ENCODE data around the gene TTC23L. TPM values are rescaled to one million over a fixed set of nuclear protein-coding genes. Genes with fewer than 3 reads are reported as not detected.

TTC23L gene
- total RNA-seq, 2 donors from 2014 or later, result 0.35 TPM; not detected in 1

DNA sequence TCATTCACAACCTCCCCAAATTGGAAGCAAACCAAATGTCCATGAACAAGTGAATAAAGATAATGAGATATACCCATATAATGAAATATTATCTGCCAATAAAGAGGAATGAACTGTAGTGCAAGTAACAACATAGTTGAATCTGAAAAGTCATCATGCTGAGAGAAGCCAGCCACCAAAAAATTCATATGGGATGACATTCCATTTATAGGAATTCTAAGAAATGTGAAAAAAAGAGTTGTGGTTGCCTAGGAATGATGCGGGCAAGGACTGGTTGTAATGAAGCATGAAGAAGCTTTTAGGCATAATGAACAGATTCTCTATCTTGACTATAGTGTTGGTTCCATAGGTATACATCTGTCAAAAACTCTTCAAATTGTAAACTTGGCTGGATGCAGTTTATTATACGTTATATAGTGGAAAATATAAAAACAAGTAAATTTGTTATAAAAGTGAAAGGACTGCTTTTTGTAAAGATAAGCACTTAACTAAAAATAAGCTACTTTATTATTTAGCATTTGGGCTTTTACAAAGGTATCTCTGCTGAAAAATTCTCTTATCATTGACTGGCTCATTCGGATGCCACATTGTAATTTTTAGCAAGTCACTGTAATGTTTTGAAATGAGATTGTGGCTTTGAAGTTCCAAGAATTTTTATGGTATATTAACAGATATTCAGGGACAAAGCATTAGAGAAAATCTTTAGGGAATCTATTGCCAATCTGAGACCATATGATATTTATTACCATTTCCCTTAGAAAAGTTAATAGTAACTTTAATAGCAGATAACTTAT lies 21.2 kb upstream of the TTC23L start:
- no peak for DNase-seq
- Histone ChIP-seq H3K9ac (ENCODE audit: low read depth in 2 of 2, low read length in 2 of 2) (no peak overlapping the region), H3K4me3 (no peak overlapping the region), H3K36me3 (no peaks in the 10 kb centered on the region), H3K4me1 (no peaks in the 10 kb centered on the region), H3K9me3 (no peaks in the 10 kb centered on the region), H3K27ac (no peak overlapping the region), H3K27me3 (no peaks in the 10 kb centered on the region)
- TF ChIP-seq, protein P1, sequence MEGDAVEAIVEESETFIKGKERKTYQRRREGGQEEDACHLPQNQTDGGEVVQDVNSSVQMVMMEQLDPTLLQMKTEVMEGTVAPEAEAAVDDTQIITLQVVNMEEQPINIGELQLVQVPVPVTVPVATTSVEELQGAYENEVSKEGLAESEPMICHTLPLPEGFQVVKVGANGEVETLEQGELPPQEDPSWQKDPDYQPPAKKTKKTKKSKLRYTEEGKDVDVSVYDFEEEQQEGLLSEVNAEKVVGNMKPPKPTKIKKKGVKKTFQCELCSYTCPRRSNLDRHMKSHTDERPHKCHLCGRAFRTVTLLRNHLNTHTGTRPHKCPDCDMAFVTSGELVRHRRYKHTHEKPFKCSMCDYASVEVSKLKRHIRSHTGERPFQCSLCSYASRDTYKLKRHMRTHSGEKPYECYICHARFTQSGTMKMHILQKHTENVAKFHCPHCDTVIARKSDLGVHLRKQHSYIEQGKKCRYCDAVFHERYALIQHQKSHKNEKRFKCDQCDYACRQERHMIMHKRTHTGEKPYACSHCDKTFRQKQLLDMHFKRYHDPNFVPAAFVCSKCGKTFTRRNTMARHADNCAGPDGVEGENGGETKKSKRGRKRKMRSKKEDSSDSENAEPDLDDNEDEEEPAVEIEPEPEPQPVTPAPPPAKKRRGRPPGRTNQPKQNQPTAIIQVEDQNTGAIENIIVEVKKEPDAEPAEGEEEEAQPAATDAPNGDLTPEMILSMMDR (IDR thresholded peaks at IDR 0.05), result no peak
- intact Hi-C loops (cut with DNase I), result no loop called here

DNA sequence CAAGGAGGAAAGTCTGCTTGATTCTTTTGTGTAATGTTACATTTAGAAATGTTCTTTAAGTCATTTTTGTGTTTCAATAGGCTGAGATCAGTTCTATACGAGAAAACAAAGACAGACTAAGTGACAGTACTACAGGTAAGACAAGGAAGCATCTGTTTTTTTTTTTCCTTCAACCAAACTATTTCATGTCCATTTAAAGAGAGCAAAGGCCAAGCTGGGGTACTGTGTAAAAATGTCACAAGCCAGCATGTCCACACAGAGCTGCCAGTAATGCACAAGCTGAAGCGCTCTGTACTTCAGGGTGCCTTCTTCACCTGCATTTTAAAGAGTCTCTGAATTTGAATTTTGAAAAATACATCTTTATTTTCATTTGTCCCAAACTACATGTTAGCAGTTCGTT lies 20.2 kb upstream of the TTC23L start:
- H3K27ac ChIP-seq, result no peak overlapping the region
- DNase-seq, result no peak
- no peaks in the 10 kb centered on the region for H3K36me3 ChIP-seq
- no peaks in the 10 kb centered on the region for H3K27me3 ChIP-seq
- no peaks in the 10 kb centered on the region for H3K9me3 ChIP-seq
- H3K4me1 ChIP-seq, result no peaks in the 10 kb centered on the region
- no peak overlapping the region for H3K9ac ChIP-seq (ENCODE audit: low read depth in 2 of 2, low read length in 2 of 2)
- no peak overlapping the region for H3K4me3 ChIP-seq
- TF ChIP-seq, protein P1 (IDR thresholded peaks at IDR 0.05), result no peak
- intact Hi-C loops (cut with DNase I), result no loop called here

DNA sequence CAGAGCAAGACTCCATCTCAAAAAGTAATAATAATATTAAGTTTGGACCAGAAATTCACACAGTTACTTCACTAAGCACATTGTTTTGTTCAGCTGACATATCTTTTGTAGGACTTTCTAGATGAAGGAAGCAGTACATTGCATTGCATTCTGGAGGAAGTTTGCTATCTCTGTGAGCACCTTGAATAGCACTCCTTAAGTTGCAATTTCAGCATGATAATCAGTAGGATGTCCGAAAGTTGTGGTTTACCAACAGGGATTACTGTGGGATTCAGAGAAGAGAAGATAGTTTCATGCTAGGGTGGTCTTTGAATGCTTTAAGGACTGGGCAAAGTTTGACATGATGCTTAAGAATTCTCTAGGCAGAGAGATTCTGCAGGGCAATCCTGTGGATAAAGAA lies 18.4 kb upstream of the TTC23L start:
- H3K9ac ChIP-seq (ENCODE audit: low read depth in 2 of 2, low read length in 2 of 2), result no peak overlapping the region
- no peak for DNase-seq
- H3K9me3 ChIP-seq, result no peaks in the 10 kb centered on the region
- H3K27ac ChIP-seq, result no peak overlapping the region
- no peak overlapping the region for H3K4me3 ChIP-seq
- no peaks in the 10 kb centered on the region for H3K27me3 ChIP-seq
- TF ChIP-seq, protein P1 (IDR thresholded peaks at IDR 0.05), result no peak
- no peaks in the 10 kb centered on the region for H3K36me3 ChIP-seq
- intact Hi-C loops (cut with DNase I), result no loop called here
- no peaks in the 10 kb centered on the region for H3K4me1 ChIP-seq

DNA sequence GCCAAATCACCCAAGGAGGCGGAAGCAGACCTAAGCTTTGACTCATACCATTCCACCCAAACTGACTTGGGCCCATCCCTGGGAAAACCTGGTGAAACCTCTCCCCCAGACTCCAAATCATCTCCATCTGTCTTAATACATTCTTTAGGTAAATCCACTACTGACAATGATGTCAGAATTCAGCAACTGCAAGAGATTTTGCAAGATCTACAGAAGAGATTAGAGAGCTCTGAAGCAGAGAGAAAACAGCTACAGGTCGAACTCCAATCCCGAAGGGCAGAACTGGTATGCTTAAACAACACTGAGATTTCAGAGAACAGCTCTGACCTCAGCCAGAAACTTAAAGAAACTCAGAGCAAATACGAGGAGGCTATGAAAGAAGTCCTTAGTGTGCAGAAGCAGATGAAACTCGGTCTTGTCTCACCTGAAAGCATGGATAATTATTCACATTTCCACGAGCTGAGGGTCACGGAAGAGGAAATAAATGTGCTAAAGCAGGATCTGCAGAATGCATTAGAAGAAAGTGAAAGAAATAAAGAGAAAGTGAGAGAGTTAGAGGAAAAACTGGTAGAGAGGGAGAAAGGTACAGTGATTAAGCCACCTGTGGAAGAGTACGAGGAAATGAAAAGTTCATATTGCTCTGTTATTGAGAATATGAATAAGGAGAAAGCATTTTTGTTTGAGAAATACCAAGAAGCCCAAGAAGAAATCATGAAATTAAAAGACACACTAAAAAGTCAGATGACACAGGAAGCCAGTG lies 15.8 kb upstream of the TTC23L start:
- H3K36me3 ChIP-seq, result no peaks in the 10 kb centered on the region
- no peaks in the 10 kb centered on the region for H3K27me3 ChIP-seq
- H3K4me1 ChIP-seq, result no peaks in the 10 kb centered on the region
- intact Hi-C loops (cut with DNase I), result no loop called here
- H3K9me3 ChIP-seq, result no peaks in the 10 kb centered on the region
- TF ChIP-seq, protein P1 (IDR thresholded peaks at IDR 0.05), result no peak
- H3K9ac ChIP-seq (ENCODE audit: low read depth in 2 of 2, low read length in 2 of 2), result no peak overlapping the region
- H3K4me3 ChIP-seq, result no peak overlapping the region
- H3K27ac ChIP-seq, result no peak overlapping the region
- no peak for DNase-seq

DNA sequence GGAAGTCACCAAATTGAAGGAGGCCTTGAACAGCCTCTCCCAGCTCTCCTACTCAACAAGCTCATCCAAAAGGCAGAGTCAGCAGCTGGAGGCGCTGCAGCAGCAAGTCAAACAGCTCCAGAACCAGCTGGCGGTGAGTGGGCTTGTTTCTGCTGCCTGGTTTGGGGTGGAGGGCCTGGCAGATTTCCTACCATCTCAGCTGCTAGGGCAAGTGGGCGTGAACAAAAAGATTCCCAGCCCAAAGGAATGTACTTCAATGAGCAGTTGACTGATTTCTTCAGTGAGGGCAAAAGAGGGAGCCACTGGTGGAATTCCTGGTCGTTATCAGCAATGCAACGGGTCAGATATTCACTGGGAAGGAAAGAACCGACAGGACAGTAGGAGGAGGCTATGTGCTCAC lies 12.6 kb upstream of the TTC23L start:
- Histone ChIP-seq H3K4me3 (no peak overlapping the region), H3K9me3 (no peaks in the 10 kb centered on the region), H3K36me3 (no peaks in the 10 kb centered on the region), H3K27ac (no peak overlapping the region), H3K4me1 (no peaks in the 10 kb centered on the region), H3K27me3 (no peaks in the 10 kb centered on the region), H3K9ac (ENCODE audit: low read depth in 2 of 2, low read length in 2 of 2) (no peak overlapping the region)
- intact Hi-C loops (cut with DNase I), result no loop called here
- TF ChIP-seq, protein P1 (IDR thresholded peaks at IDR 0.05), result no peak
- DNase-seq, result no peak
